Endodermal cell (in vitro differentiated cells): ENCODE data around the gene MACROD2. TPM values are rescaled to one million over a fixed set of nuclear protein-coding genes. Genes with fewer than 3 reads are reported as not detected.

Experiments
- DNase-seq: peaks from one replicate; pipeline ENCODE4 v3.0.0-alpha.2; 2017
- H3K27ac ChIP-seq: 2 replicates; pipeline ENCODE4 v1.5.1; 2013; ENCODE audit warnings: mild to moderate bottlenecking, low read depth, low read length, moderate library complexity
- H3K27me3 ChIP-seq: 2 replicates; pipeline ENCODE4 v1.6.1; 2013; ENCODE audit warnings: mild to moderate bottlenecking, low read length, moderate library complexity; ENCODE audit not compliant: insufficient read depth, control insufficient read depth, poor library complexity, severe bottlenecking
- H3K36me3 ChIP-seq: 2 replicates; pipeline ENCODE4 v1.7.0; 2013; ENCODE audit warnings: mild to moderate bottlenecking, low read length, moderate library complexity; ENCODE audit not compliant: control insufficient read depth, insufficient read depth
- H3K4me1 ChIP-seq: one replicate; pipeline ENCODE4 v1.7.0; 2013; ENCODE audit warnings: low read length; ENCODE audit not compliant: control insufficient read depth, insufficient read depth
- H3K4me3 ChIP-seq: 2 replicates; pipeline ENCODE4 v1.5.1; 2013; ENCODE audit warnings: mild to moderate bottlenecking, low read length, moderate library complexity
- H3K9ac ChIP-seq: 2 replicates; pipeline ENCODE4 v1.6.1; 2013; ENCODE audit warnings: mild to moderate bottlenecking, low read length, moderate library complexity; ENCODE audit not compliant: poor library complexity, severe bottlenecking; ENCODE audit errors: extremely low read depth
- H3K9me3 ChIP-seq: 2 replicates; pipeline ENCODE4 v1.6.1; 2013; ENCODE audit warnings: mild to moderate bottlenecking, low read length, moderate library complexity; ENCODE audit not compliant: control insufficient read depth
- H3K27ac Mint-ChIP-seq: 2 replicates; pipeline ENCODE4 v1.8.0; 2020; ENCODE audit warnings: mixed read lengths
- H3K27me3 Mint-ChIP-seq: 2 replicates; pipeline ENCODE4 v1.8.0; 2021; ENCODE audit warnings: mild to moderate bottlenecking, mixed read lengths; ENCODE audit not compliant: insufficient read depth
- H3K36me3 Mint-ChIP-seq: 2 replicates; pipeline ENCODE4 v1.8.0; 2020; ENCODE audit warnings: low read depth, mixed read lengths
- H3K4me1 Mint-ChIP-seq: 2 replicates; pipeline ENCODE4 v1.8.0; 2020; ENCODE audit warnings: mixed read lengths
- H3K4me3 Mint-ChIP-seq: 2 replicates; pipeline ENCODE4 v1.8.0; 2020; ENCODE audit warnings: mild to moderate bottlenecking, moderate library complexity, mixed read lengths
- H3K9me3 Mint-ChIP-seq: 2 replicates; pipeline ENCODE4 v1.8.0; 2020; ENCODE audit warnings: mild to moderate bottlenecking, mixed read lengths
- WGBS, 2 experiments: methylation state at CpG; one replicate each; pipeline versions ENCODE4 v1.1.5 to v1.1.7; 2013; ENCODE audit warnings: missing lambda C conversion rate in 2 of 2, mixed read lengths in 1 of 2; ENCODE audit not compliant: insufficient coverage in 1 of 2, insufficient read length in 1 of 2; 5-methylcytosine and 5-hydroxymethylcytosine counted together
- total RNA-seq, 2 donors: library from RNA; stranded (reverse); fragmentation: NEBNext Ultra II Directional in 1 of 2; extraction: Animal tissue kit (Norgen Biotek cat#: 25700) in 1 of 2; gene quantifications; 2 replicates in 1 of 2; 3 replicates in 1 of 2; pipeline ENCODE4 v1.2.1, GENCODE V29; 2021
- TF ChIP-seq, protein P1 (sequence below): fragments of 200-600 bp; sonication (generic); conservative IDR thresholded peaks from 2 replicates; pipeline ENCODE4 v1.5.0; 2021; ENCODE audit warnings: antibody characterized with exemption, mild to moderate bottlenecking

MACROD2 gene
- total RNA-seq, 2 donors from 2014 or later: 2.3 to 4.8 TPM

DNA sequence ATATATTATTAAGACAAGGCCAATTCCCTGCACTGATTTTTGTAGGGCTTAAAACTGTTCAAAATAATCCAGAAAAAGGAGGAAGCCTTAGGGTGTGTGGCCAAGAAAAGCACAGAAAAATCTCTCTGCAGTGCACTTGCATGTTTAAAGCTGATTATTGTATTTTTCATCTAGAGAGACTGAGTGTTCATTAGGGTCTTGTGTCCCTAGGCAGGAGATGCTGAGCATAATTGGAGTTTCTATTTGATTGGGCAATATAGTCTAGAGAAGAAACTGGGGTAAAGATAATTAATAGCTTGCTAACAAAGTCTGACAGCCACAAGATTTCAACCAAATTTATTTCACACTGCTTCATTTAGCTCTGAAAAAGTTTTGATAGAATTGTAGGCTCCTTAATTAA, 339.7 kb downstream of the MACROD2 start:
- H3K27ac Mint-ChIP-seq: peak overlapping the region; percentile 23
- Histone ChIP-seq H3K4me3 (peak overlapping the region; percentile 88), H3K36me3 (no peaks in the 10 kb centered on the region), H3K27me3 (no peaks in the 10 kb centered on the region), H3K27ac (peak overlapping the region; percentile 7), H3K4me1 (no peaks in the 10 kb centered on the region), H3K9ac (peak overlapping the region; percentile 89), H3K9me3 (no peaks in the 10 kb centered on the region)
- DNase-seq: no peak
- TF ChIP-seq, protein P1, sequence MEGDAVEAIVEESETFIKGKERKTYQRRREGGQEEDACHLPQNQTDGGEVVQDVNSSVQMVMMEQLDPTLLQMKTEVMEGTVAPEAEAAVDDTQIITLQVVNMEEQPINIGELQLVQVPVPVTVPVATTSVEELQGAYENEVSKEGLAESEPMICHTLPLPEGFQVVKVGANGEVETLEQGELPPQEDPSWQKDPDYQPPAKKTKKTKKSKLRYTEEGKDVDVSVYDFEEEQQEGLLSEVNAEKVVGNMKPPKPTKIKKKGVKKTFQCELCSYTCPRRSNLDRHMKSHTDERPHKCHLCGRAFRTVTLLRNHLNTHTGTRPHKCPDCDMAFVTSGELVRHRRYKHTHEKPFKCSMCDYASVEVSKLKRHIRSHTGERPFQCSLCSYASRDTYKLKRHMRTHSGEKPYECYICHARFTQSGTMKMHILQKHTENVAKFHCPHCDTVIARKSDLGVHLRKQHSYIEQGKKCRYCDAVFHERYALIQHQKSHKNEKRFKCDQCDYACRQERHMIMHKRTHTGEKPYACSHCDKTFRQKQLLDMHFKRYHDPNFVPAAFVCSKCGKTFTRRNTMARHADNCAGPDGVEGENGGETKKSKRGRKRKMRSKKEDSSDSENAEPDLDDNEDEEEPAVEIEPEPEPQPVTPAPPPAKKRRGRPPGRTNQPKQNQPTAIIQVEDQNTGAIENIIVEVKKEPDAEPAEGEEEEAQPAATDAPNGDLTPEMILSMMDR: no peak
- no peaks in the 10 kb centered on the region for H3K27me3 Mint-ChIP-seq
- H3K4me3 Mint-ChIP-seq: peak overlapping the region; percentile 93
- H3K9me3 Mint-ChIP-seq: no peaks in the 10 kb centered on the region
- H3K4me1 Mint-ChIP-seq: peaks cover 38% of the 10 kb centered on the region
- H3K36me3 Mint-ChIP-seq: peaks cover 10% of the 10 kb centered on the region

DNA sequence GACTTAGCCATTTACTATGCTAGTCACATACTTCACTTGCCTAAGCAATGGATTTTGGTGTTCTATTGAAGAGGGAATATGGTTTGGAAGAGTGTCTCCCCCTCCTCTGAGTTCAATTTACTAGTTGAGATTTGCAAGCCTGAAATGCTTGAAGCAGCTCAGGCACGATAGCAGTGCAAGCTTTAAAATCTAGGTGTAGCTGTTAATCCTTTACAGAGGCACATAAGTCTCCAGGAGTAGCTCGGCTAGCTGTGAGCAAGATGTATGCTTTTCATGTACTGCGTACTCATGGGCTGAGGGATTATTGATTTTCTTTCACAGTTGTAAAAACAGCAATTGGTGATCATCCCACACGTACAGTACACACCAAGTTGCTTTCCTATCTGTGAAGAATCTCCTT, 341.4 kb downstream of the MACROD2 start:
- WGBS, 2 experiments: 29 to 33% methylated on average over 2 to 4 of the region's 4 CpGs
- no peaks in the 10 kb centered on the region for H3K9me3 ChIP-seq
- peak overlapping the region; percentile 89 for H3K9ac ChIP-seq
- no peaks in the 10 kb centered on the region for H3K27me3 ChIP-seq
- H3K36me3 Mint-ChIP-seq: peaks cover 7% of the 10 kb centered on the region
- H3K9me3 Mint-ChIP-seq: peaks cover 3% of the 10 kb centered on the region
- H3K36me3 ChIP-seq: no peaks in the 10 kb centered on the region
- peak overlapping the region; percentile 93 for H3K4me3 Mint-ChIP-seq
- no peaks in the 10 kb centered on the region for H3K4me1 ChIP-seq
- TF ChIP-seq, protein P1: peak; percentile 30
- peaks cover 25% of the 10 kb centered on the region for H3K4me1 Mint-ChIP-seq
- H3K27ac Mint-ChIP-seq: peak overlapping the region; percentile 98
- peak overlapping the region; percentile 88 for H3K4me3 ChIP-seq
- H3K27ac ChIP-seq: peak overlapping the region; percentile 76
- no peaks in the 10 kb centered on the region for H3K27me3 Mint-ChIP-seq
- DNase-seq: peak; percentile 58

DNA sequence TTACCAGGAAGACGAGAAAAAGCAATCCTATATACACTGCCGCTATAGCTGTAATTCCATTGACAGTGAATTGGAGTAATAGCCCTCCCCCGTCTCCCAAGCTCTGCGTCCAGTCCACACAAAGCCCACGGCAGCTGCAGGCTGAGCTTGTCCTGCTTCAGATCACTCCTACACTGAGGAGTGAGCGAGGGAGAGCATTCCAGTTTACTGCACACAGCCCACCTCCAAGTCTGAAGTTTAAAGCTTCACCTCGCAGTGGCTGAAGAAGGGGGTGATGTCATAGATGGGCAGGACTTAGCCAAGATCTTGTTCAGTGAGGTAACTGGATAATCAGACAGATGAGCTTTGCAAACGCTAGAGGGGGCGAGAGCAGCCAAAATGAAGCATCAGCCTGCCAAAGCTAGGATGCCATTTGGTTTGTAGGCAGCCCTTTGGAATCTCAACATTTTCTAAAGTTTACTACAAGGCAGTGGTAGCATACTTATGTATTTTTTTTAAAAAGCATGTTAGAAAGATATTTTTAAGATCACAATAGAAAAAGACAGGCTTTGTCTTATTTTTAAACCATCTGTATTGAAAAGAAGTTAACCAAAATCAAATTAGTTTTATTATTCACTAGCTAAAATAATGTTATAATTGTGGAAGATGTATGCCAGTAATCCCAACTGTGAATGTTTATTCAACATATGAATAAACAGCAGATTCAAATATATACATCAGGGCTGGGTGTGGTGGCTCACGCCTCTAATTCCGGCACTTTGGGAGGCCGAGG, 342.3 kb downstream of the MACROD2 start, which contains the start of gene FLRT3:
FLRT3 (minus strand) TSS at position 213 of the 772 bp plus-strand sequence. CDS start 10,106 bp downstream, outside the sequence.
- Mint-ChIP-seq H3K27me3 (no peaks in the 10 kb centered on the region), H3K27ac (peak within 1 kb of the TSS; percentile 98), H3K4me1 (peaks cover 30% of the 10 kb centered on the region), H3K4me3 (peak within 1 kb of the TSS; percentile 93), H3K36me3 (peaks cover 7% of the 10 kb centered on the region), H3K9me3 (peaks cover 3% of the 10 kb centered on the region)
- TF ChIP-seq, protein P1: peak; percentile 92
- peak within 1 kb of the TSS; percentile 89 for H3K9ac ChIP-seq
- DNase-seq: peak; percentile 90
- peak within 1 kb of the TSS; percentile 88 for H3K4me3 ChIP-seq
- H3K27ac ChIP-seq: peak within 1 kb of the TSS; percentile 76
- H3K9me3 ChIP-seq: no peaks in the 10 kb centered on the region
- H3K27me3 ChIP-seq: no peaks in the 10 kb centered on the region
- no peaks in the 10 kb centered on the region for H3K36me3 ChIP-seq
- H3K4me1 ChIP-seq: peaks cover 3% of the 10 kb centered on the region
- 32 to 50% methylated on average over 6 to 12 of the region's 12 CpGs for WGBS, 2 experiments
